Neural progenitor cell (in vitro differentiated cells): Measurements from ENCODE around the gene CRYGS.
"Not testable (repeated sequence)": the region's sequence is repeated elsewhere in the genome, so short reads cannot be mapped to it uniquely, and the experiment has no call there.

ENCODE experiments used
- EZH2 ChIP-seq: fragments of 200-600 bp; sonication (generic); IDR thresholded peaks from 2 replicates; pipeline ENCODE4 v1.6.1; 2017; ENCODE audit warnings: antibody characterized with exemption, mild to moderate bottlenecking, moderate library complexity
- EZH2phosphoT487 ChIP-seq: fragments of 200-600 bp; sonication (generic); IDR thresholded peaks from 2 replicates; pipeline ENCODE4 v1.6.1; 2017; ENCODE audit warnings: antibody characterized with exemption
- TF ChIP-seq, protein P1 (sequence below): fragments of 200-600 bp; sonication (generic); IDR thresholded peaks from 2 replicates; pipeline ENCODE4 v1.5.1; 2017; ENCODE audit warnings: antibody characterized with exemption, mild to moderate bottlenecking

DNA sequence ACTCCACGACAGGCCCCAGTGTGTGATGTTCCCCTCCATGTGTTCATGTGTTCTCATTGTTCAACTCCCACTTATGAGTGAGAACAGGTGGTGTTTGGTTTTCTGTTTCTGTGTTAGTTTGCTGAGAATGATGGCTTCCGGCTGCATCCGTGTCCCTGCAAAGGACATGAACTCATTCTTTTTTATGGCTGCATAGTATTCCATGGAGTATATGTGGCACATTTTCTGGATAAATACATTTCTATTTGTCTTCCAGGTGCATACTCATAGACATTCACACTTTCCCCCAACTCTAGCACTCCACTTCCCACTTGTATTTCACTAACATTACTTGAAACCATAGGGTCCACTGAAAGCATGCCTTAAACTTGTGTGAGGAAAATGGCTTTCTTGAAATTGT, 12.5 kb downstream of the CRYGS start:
- TF ChIP-seq, protein P1, sequence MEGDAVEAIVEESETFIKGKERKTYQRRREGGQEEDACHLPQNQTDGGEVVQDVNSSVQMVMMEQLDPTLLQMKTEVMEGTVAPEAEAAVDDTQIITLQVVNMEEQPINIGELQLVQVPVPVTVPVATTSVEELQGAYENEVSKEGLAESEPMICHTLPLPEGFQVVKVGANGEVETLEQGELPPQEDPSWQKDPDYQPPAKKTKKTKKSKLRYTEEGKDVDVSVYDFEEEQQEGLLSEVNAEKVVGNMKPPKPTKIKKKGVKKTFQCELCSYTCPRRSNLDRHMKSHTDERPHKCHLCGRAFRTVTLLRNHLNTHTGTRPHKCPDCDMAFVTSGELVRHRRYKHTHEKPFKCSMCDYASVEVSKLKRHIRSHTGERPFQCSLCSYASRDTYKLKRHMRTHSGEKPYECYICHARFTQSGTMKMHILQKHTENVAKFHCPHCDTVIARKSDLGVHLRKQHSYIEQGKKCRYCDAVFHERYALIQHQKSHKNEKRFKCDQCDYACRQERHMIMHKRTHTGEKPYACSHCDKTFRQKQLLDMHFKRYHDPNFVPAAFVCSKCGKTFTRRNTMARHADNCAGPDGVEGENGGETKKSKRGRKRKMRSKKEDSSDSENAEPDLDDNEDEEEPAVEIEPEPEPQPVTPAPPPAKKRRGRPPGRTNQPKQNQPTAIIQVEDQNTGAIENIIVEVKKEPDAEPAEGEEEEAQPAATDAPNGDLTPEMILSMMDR = not testable (repeated sequence)
- not testable (repeated sequence) for TF ChIP-seq EZH2, EZH2phosphoT487
